ENCODE data around the gene CCNE1. TPM values are rescaled to one million over a fixed set of nuclear protein-coding genes. Genes with fewer than 3 reads are reported as not detected.
"Not testable (repeated sequence)": the region's sequence is repeated elsewhere in the genome, so short reads cannot be mapped to it uniquely, and the experiment has no call there.

CCNE1 gene
- total RNA-seq, 4 donors from 2014 or later, result 1.5 to 5.0 (median 2.9) TPM

DNA sequence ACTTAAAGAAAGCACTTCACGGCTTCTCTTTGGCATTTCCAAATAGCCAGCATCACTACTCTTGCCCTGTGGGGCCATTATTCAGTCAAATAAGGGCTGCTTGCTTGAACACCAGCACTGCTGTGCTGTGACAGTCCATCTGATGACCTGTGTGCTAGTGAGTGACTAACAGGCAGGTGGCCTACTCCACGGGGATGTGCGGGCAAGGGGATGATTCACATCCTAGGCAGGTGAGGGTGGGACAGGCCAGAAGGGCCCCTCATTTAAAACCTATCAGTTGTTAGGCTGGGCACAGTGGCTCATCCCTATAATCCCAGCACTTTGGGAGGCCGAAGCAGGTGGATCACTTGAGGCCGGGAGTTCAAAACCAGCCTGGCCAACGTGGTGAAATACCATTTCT, 8.2 kb downstream of the CCNE1 start:
- Histone ChIP-seq H3K9me3 (no peaks in the 10 kb centered on the region), H3K36me3 (peaks cover 0 to 32% of the 10 kb centered on the region in 2 donors), H3K27me3 (no peaks in the 10 kb centered on the region), H3K4me1 (no peaks in the 10 kb centered on the region), H3K4me3 (no peak overlapping the region), H3K27ac (no peak overlapping the region)
- no peak for ATAC-seq
- TF ChIP-seq EP300 (IDR thresholded peaks at IDR 0.05), result no peak
- no peak for TF ChIP-seq POLR2A (IDR thresholded peaks at IDR 0.05)
- no peak for TF ChIP-seq POLR2AphosphoS5 (IDR thresholded peaks at IDR 0.05)
- TF ChIP-seq, protein P1, sequence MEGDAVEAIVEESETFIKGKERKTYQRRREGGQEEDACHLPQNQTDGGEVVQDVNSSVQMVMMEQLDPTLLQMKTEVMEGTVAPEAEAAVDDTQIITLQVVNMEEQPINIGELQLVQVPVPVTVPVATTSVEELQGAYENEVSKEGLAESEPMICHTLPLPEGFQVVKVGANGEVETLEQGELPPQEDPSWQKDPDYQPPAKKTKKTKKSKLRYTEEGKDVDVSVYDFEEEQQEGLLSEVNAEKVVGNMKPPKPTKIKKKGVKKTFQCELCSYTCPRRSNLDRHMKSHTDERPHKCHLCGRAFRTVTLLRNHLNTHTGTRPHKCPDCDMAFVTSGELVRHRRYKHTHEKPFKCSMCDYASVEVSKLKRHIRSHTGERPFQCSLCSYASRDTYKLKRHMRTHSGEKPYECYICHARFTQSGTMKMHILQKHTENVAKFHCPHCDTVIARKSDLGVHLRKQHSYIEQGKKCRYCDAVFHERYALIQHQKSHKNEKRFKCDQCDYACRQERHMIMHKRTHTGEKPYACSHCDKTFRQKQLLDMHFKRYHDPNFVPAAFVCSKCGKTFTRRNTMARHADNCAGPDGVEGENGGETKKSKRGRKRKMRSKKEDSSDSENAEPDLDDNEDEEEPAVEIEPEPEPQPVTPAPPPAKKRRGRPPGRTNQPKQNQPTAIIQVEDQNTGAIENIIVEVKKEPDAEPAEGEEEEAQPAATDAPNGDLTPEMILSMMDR (IDR thresholded peaks at IDR 0.05), result no peak
- WGBS, 2 donors (ENCODE audit: low coverage in 1 of 2), result 90% methylated on average over 2 to 4 of the region's 6 CpGs

DNA sequence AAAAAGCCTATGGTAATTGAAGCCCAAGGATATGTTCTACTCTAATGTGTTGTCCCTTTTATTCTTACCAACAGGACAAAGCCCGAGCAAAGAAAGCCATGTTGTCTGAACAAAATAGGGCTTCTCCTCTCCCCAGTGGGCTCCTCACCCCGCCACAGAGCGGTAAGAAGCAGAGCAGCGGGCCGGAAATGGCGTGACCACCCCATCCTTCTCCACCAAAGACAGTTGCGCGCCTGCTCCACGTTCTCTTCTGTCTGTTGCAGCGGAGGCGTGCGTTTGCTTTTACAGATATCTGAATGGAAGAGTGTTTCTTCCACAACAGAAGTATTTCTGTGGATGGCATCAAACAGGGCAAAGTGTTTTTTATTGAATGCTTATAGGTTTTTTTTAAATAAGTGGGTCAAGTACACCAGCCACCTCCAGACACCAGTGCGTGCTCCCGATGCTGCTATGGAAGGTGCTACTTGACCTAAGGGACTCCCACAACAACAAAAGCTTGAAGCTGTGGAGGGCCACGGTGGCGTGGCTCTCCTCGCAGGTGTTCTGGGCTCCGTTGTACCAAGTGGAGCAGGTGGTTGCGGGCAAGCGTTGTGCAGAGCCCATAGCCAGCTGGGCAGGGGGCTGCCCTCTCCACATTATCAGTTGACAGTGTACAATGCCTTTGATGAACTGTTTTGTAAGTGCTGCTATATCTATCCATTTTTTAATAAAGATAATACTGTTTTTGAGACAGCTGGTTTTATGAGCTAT, 12.0 kb downstream of the CCNE1 start:
- 90 to 92% methylated on average over 16 to 19 of the region's 20 CpGs for WGBS, 2 donors (ENCODE audit: low coverage in 1 of 2)
- no peaks in the 10 kb centered on the region for H3K4me1 ChIP-seq
- peaks cover 0 to 26% of the 10 kb centered on the region in 2 donors for H3K36me3 ChIP-seq
- H3K4me3 ChIP-seq, result no peak overlapping the region
- H3K9me3 ChIP-seq, result no peaks in the 10 kb centered on the region
- no peak for ATAC-seq
- TF ChIP-seq POLR2A (IDR thresholded peaks at IDR 0.05) (no peak), POLR2AphosphoS5 (IDR thresholded peaks at IDR 0.05) (no peak), EP300 (IDR thresholded peaks at IDR 0.05) (no peak)
- no peaks in the 10 kb centered on the region for H3K27me3 ChIP-seq
- H3K27ac ChIP-seq, result no peak overlapping the region

DNA sequence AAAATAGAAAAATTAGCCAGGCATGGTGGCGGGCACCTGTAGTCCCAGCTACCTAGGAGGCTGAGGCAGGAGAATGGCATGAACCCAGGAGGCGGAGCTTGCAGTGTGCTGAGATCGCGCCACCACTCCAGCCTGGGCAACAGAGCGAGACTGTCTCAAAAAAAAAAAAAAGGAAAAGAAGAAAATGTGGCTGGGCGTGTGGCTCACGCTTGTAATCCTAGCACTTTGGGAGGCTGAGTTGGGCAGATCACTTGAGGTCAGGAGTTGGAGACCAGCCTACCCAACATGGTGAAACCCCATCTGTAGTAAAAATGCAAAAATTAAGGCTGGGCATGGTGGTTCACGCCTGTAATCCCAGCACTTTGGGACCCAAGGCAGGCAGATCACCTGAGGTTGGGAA, 13.5 kb downstream of the CCNE1 start:
- not testable (repeated sequence) for H3K4me3 ChIP-seq

DNA sequence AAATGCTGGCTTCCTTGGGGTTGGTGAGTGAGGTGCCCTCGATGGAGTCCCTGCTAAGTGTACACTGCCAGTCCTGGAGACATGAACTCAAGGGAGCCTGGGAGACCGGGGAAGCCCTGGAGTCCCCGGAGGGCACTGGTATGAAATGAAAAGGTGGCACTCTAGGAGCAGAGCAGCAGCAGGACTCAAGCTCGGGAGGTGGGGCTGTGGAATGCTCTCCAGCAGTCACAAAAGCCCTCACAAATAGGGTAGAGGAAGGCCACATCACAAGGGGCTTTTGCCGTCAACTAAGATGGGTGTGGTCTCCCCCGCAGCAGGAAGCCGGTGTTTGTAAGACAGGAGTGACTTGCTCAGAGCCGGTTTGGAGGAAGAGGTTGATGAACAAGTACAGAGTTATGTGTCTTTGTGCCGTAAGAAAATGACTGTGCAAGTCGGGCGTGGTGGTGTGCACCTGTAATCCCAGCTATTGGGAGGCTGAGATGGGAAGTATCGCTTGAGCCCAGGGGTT, 19.3 kb downstream of the CCNE1 start:
- Histone ChIP-seq H3K36me3 (no peaks in the 10 kb centered on the region), H3K27me3 (peaks cover 29% of the 10 kb centered on the region), H3K4me1 (no peaks in the 10 kb centered on the region), H3K9me3 (no peaks in the 10 kb centered on the region), H3K27ac (no peak overlapping the region), H3K4me3 (no peak overlapping the region)
- WGBS, 2 donors (ENCODE audit: low coverage in 1 of 2), result 59 to 64% methylated on average over 5 to 9 of the region's 12 CpGs
- TF ChIP-seq EP300 (IDR thresholded peaks at IDR 0.05), result no peak
- ATAC-seq, result no peak

More for the DNA sequence above, 13.5 kb downstream of the CCNE1 start:
- not testable (repeated sequence) for ATAC-seq, H3K27me3 ChIP-seq, H3K9me3 ChIP-seq, H3K4me1 ChIP-seq, H3K27ac ChIP-seq
- peaks cover 0 to 26% of the 10 kb centered on the region in 2 donors for H3K36me3 ChIP-seq
- WGBS, 2 donors (ENCODE audit: low coverage in 1 of 2), result 80 to 95% methylated on average over 1 to 6 of the region's 8 CpGs

DNA sequence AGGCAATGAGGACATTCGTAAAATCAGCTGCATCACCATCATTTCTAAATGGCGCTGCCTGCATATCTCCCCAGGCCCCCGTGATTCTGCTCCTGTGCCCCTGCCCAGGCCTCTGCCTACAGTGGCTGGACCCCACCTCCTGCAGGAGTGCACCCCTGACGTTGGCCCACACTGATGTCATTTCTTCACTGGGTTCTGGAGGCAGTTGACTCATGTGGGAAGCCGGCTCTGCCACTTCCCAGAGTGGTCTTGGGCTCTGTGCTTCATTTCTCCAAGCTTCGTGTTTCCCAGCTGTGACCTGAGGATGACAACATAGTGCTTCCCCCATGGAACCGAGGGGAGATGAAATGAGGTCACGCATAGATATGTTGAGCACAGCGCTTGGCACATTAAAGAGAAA, 19.9 kb downstream of the CCNE1 start:
- no peaks in the 10 kb centered on the region for H3K9me3 ChIP-seq
- 70 to 90% methylated on average over 2 to 6 of the region's 9 CpGs for WGBS, 2 donors (ENCODE audit: low coverage in 1 of 2)
- no peaks in the 10 kb centered on the region for H3K4me1 ChIP-seq
- peaks cover 29% of the 10 kb centered on the region for H3K27me3 ChIP-seq
- no peak for TF ChIP-seq EP300 (IDR thresholded peaks at IDR 0.05)
- TF ChIP-seq POLR2A (IDR thresholded peaks at IDR 0.05), result no peak
- no peak for TF ChIP-seq POLR2AphosphoS5 (IDR thresholded peaks at IDR 0.05)
- TF ChIP-seq, protein P1 (IDR thresholded peaks at IDR 0.05), result no peak
- H3K4me3 ChIP-seq, result no peak overlapping the region
- ATAC-seq, result no peak
- H3K36me3 ChIP-seq, result no peaks in the 10 kb centered on the region
- H3K27ac ChIP-seq, result no peak overlapping the region

DNA sequence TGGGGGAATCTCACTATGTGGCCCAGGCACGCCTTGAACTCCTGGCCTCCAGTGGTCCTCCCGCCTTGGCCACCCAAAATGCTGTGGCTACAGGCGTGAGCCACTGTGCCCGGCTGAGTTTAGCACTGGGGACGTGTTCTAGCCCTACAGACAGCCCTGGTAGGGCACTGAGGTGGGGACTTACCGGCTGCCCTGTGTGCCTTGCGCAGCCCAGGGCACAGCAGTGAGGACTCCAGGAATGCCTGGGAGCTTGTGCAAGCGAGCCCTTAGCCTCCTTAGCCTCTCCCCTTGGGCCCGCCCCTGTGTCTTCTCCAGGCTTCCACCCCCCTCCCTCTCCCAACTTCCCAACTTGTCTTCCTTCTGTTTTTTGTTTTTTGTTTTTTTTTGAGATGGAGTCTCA, 21.0 kb downstream of the CCNE1 start:
- TF ChIP-seq EP300 (IDR thresholded peaks at IDR 0.05) (no peak), POLR2AphosphoS5 (IDR thresholded peaks at IDR 0.05) (no peak), POLR2A (IDR thresholded peaks at IDR 0.05) (no peak)
- TF ChIP-seq, protein P1 (IDR thresholded peaks at IDR 0.05), result no peak
- 47% methylated on average over 3 of the region's 9 CpGs; no CpG with 5 or more reads in 1 of the 2 donors for whole genome bisulfite sequencing, 2 donors (ENCODE audit: low coverage in 1 of 2)
- H3K27ac ChIP-seq, result no peak overlapping the region
- no peaks in the 10 kb centered on the region for H3K9me3 ChIP-seq
- ATAC-seq, result no peak
- H3K36me3 ChIP-seq, result no peaks in the 10 kb centered on the region
- no peaks in the 10 kb centered on the region for H3K4me1 ChIP-seq
- no peak overlapping the region for H3K4me3 ChIP-seq
- peaks cover 29% of the 10 kb centered on the region for H3K27me3 ChIP-seq

Data from gastroesophageal sphincter (tissue), 4 donors.